Measurements from ENCODE around the gene MGAT4A. TPM values are rescaled to one million over a fixed set of nuclear protein-coding genes. Genes with fewer than 3 reads are reported as not detected.

Gene MGAT4A
- total and polyA plus RNA-seq, 7 donors = 3.0 to 12.3 (median 8.0) TPM

DNA sequence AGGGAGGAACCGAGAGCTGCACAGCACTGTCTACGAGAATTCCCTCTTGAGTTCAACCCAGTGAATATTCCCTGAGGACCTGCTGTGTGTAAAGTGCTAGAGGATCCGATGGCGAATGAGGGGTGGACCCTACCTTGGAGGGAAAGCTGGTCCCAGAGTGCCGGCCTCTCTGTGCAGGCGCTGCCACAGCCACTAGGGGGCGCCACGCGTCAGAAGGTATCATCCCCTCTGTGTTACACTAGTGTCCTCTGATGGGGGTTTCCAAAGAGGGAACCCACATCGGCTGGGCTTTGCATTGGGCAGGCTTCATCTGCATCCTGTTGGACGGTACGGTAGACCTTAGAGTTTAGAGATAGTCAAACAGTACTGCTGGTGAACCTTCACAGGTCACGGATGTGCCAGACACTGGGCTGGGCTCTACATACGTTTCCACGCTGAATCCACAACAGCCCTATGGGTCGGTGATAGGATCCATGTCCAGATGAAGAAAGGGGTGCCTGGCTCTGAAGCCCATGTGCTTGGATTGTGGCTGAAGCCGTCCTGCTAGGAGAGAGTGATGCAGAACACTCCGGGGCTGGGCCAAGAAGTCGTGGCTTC is 161.6 kb downstream of the MGAT4A start:
- H3K27me3 ChIP-seq (ENCODE audit: insufficient read depth in 3 of 3, low read length in 2 of 3) = no peaks in the 10 kb centered on the region
- no peak overlapping the region for H3K4me3 ChIP-seq
- WGBS, 3 donors = 68 to 73% (median 71%) methylated on average over 19 of the region's 19 CpGs
- H3K4me1 ChIP-seq = no peaks in the 10 kb centered on the region
- ATAC-seq = peak in 3 of 4 donors; percentile 44 to 63 (median 56)
- H3K27ac ChIP-seq = no peak overlapping the region
- H3K36me3 ChIP-seq (ENCODE audit: insufficient read depth in 1 of 2, low read depth in 1 of 2) = peaks cover 2 to 89% of the 10 kb centered on the region in 2 donors
- intact Hi-C loops (cut with DNase I) = loop anchor here in 1 of 2 donors (5.0 kb wide), 1 partner anchor 33 kb away; no protein-coding TSS in a partner anchor
- no peaks in the 10 kb centered on the region for H3K9me3 ChIP-seq
- peak; percentile 75 for TF ChIP-seq CTCF (IDR thresholded peaks at IDR 0.05)
- peak in 1 of 2 donors; percentile 39 for DNase-seq

Other genes starting within 250 kb of the MGAT4A start
- 10 to 100 TPM; 22.5 to 37.5 (median 29.2) TPM for gene COA5, start 122.6 kb downstream of the MGAT4A start, total RNA-seq
- 10 to 100 TPM; 26.3 to 58.5 (median 35.2) TPM for gene COA5, start 122.6 kb downstream of the MGAT4A start, polyA plus RNA-seq
- 10 to 100 TPM; 19.9 to 35.1 (median 22.4) TPM for gene UNC50, start 122.5 kb downstream of the MGAT4A start, total RNA-seq
- gene UNC50, start 122.5 kb downstream of the MGAT4A start, polyA plus RNA-seq = 10 to 100 TPM; 26.6 to 48.5 (median 37.3) TPM
- gene CRACDL, start 205.1 kb upstream of the MGAT4A start, total RNA-seq = 1 to 10 TPM; 1.6 to 2.8 (median 2.4) TPM
- 1 to 10 TPM in 2 of 3 donors, under 1 TPM in 1; 0.97 to 3.1 (median 1.9) TPM for gene CRACDL, start 205.1 kb upstream of the MGAT4A start, polyA plus RNA-seq

Measured in psoas muscle (tissue), 8 donors.